Measurements from ENCODE around the gene KAZN.
"Not testable (repeated sequence)": the region's sequence is repeated elsewhere in the genome, so short reads cannot be mapped to it uniquely, and the experiment has no call there.

KAZN gene

DNA sequence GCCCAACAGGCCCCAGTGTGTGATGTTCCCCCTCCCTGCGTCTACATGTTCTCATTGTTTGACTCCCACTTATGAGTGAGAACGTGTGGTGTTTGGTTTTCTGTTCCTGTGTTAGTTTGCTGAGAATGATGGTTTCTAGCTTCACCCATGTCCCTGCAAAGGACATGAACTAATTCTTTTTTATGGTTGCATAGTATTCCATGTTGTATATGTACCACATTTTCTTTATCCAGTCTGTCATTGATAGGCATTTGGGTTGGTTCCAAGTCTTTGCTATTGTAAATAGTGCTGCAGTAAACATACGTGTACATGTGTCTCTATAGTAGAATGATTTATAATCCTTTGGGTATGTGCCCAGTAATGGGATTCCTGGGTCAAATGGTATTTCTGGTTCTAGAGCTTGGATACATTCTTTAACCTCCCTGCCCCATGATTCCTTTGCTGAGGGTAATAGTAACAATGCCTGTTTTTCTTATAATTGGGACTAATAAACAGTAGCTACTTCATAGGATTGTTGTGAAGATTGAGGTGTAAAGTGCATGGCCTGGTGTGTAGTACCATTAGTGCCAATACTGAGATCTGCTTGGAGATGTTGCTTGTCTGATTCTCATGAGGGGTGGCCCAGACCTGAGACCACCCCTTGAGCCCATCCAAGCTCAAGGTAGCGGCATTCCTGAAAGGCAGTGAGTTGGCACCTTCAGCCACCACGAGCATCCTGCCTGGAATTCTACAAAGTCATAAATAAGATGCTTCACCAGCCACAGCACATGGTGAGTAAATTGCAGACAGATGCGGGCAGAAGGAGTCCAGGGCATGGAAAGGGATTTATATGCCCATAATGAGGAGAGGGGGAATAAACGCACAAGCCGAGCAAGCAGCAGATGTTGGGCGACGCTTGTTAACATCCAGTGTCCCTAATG, 365.6 kb downstream of the KAZN start:
- not testable (repeated sequence) for DNase-seq

- no peak for DNase-seq
Observed at GRCh38 chr1:14964711-14965055, 366.2 kb downstream of the KAZN start.

DNA sequence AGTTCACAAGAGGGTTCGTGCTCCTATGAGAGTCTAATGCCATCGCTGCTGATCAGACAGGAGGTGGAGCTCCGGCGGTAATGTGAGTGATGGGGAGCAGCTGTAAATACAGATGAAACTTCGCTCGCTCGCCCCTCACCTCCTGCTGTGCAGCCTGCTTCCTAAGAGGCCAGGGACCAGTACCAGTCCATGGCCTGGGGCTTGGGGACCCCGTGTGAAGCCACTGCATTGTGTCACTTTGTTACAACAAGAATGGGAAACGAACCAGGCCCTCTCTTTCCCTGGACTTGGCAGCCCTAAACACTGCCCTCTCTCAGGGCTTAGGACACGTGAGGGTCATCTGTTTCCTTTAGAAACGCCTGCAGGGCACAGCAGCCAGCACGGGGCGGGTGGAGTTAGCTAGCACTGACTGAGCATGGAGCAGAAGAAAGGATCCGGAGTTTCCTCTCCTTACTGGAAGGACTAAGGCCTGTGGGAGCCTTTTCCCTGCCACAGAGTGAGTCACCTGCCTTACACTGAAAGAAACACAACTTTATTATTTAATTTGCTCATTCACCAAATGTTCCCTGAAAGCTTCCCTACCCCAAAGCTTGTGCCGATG, 369.9 kb downstream of the KAZN start:
- DNase-seq: no peak

- peak; percentile 41 for DNase-seq
Observed at GRCh38 chr1:14969006-14969405, 370.5 kb downstream of the KAZN start.

DNA sequence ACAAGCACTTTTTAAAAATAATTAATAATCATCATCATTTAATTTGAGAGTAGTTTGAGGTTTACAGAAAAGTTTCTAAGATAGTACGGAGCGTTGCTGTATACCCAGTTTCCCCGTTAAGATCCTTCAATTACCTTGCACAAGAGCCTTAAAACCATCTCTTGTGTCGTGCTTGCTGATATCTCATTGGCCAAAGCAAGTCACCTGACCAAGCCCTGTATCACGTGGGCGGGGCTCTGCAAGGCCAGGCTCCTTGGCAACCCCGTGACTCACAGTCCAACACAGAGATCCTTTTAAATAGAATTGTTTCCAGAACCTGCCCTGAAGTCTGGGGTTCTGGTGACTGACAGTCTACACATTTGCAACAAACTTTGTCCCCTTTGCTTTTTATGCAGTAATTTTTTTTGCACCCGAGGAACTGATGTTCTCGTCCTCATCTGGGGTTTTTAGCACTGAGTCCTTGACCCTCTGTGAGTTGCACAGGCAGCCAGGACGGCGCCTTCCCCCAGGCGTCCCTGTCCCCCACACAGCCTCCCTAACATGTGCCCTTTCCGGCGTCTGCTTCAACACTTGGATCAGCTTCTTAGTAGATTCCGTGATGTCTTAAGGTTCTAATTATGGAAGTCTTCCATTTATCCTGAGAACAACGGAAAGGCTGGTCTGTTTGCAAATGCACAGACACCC, 371.8 kb downstream of the KAZN start:
- no peak for DNase-seq

- DNase-seq: no peak
Observed at GRCh38 chr1:14970799-14971141, 372.3 kb downstream of the KAZN start.

GRCh38 chr1:14971221-14971620, 372.7 kb downstream of the KAZN start:
- no peak for DNase-seq

GRCh38 chr1:14972107-14972506, 373.6 kb downstream of the KAZN start:
- no peak for DNase-seq

DNA sequence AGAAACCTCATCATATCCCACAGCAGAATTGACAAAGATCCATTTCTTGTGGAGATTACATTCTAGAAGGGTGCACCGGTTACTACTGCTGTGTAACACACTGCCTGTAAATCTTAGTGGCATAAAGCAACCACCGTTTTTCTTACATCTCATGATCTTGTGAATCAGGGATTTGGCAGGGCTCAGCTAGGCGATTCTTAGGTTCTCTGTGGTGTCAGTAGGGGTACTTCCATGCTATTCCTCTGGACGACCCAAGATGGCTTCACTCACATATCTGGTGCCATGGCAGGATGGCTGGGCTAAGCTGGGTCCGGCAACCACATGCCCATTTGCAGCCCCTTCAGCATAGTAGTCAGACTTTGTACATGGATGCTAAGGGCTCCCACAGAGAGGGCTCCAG, 375.3 kb downstream of the KAZN start:
- no peak for DNase-seq

DNA sequence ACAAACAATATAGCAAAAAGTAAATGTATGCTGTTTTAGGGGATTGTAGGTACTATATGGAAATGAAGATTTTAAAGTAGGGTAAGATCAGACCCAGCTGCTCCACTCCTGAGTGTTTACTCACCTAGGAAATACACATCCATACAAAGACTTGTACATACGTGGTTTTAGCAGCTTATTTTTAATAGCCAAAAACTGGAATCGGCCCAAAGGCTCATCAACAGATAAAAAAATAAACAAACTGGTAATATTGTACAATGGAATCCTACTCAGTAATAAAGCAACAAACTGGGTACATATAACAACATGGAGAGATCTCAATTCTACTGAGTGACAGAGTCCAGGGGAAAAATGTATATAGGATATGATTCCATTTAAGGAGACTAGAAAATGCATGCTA, 375.9 kb downstream of the KAZN start:
- no peak for DNase-seq

- DNase-seq: no peak
Observed at GRCh38 chr1:14975119-14975518, 376.6 kb downstream of the KAZN start.

GRCh38 chr1:14976256-14976655, 377.8 kb downstream of the KAZN start:
- no peak for DNase-seq

- DNase-seq: no peak
Observed at GRCh38 chr1:14977338-14977931, 378.9 kb downstream of the KAZN start.

DNA sequence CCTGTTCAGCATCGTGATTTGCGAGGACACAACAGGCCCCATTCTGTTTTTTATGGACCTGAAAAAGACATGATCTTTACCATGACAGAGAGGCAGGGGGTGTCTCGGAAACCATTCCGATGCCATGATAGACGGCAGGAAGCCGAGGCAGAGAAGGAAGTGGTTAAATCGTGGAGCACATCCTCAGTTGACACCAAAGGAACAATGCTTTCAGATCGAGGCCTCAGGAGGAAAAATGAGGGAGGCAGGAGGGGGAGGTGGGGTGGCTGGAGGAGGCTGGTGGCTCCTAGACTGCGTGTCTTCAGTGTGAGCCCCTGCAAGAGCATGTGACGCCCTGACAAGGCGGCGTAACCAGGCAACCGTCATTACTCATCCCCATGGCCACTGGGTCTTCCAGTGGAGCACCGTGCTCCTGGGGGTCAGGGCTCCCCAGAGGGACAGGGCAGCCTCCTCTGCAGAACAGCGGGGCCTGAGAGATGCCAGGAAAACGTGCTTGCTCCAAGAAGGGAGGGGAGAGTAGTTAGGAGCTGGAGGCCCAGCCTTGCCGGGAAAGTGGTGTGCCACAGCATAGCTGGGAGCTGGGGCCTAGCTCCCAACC, 382.2 kb downstream of the KAZN start:
- DNase-seq: no peak

GRCh38 chr1:14982029-14982428, 383.5 kb downstream of the KAZN start:
- DNase-seq: no peak

DNA sequence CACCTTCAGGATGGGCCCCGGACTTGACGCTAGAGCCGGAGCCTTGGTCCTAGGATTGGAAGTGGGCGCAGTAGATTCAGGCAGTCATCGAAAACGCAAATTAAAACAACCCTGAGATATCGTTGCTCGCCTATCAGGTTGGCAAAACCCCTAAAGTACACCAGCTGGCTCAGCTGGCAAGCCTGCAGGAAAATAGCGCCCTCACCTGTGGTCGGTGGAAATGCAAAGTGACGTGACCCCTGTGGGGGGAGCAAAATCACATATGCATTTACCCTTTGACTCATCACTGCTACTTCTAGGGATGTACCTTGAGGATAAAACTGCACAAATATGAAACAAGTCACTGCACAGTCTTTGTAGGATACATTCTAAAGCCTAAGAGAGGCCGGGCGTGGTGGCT, 384.8 kb downstream of the KAZN start:
- DNase-seq: no peak

GRCh38 chr1:14986168-14986567, 387.7 kb downstream of the KAZN start:
- no peak for DNase-seq

- no peak for DNase-seq
Observed at GRCh38 chr1:14987829-14988603, 389.5 kb downstream of the KAZN start.

- DNase-seq: no peak
Observed at GRCh38 chr1:14988636-14989035, 390.2 kb downstream of the KAZN start.

- no peak for DNase-seq
Observed at GRCh38 chr1:14989931-14990728, 391.6 kb downstream of the KAZN start.

DNA sequence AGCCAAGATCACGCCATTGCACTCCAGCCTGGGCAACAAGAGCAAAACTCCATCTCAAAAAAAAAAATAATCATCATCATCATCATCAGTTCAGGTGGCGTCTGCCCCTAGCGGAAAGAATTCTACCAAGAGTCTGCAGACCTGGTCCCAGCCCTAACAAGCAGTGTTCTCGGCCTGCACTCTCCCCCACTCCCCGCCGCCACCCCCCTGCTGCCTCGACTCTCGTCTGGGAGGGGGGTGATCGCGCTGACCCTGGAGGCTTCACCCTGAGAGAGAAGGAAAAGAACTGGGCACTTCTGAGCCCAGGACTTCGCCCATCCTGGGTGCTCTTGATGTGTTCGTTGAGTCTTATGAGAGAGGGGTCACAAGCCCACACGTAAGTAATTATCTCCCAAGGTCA, 394.9 kb downstream of the KAZN start:
- DNase-seq: no peak

GRCh38 chr1:14994148-14994547, 395.7 kb downstream of the KAZN start:
- DNase-seq: no peak

All from activated gamma-delta T cell treated with Interleukin-2 at 50 U/mL for 16 hours (primary cell).